HL-60 (cell line): Measurements from ENCODE around the gene COBLL1.

Experiments used
- DNase-seq, 2 experiments: peaks; one replicate each; pipeline ENCODE4 v3.0.0-alpha.2; 2010 to 2020; ENCODE audit warnings: low read depth in 1 of 2, low spot score in 1 of 2
- H3K27ac ChIP-seq: fragments of 250-450 bp; sonication (Bioruptor Pico); replicated peaks from 2 replicates; pipeline ENCODE4 v1.5.1; 2020; ENCODE audit warnings: mild to moderate bottlenecking, moderate library complexity
- H3K27me3 ChIP-seq: fragments of 250-450 bp; sonication (Bioruptor Pico); 2 replicates; pipeline ENCODE4 v1.5.1; 2021; ENCODE audit warnings: mild to moderate bottlenecking, moderate library complexity; ENCODE audit not compliant: insufficient read depth, poor library complexity, severe bottlenecking
- H3K4me3 ChIP-seq: replicated peaks from 2 replicates; pipeline ENCODE4 v1.5.1; 2011; ENCODE audit warnings: mild to moderate bottlenecking, control low read depth, low read length; ENCODE audit not compliant: insufficient read depth
- CTCF ChIP-seq: IDR thresholded peaks from one replicate; pipeline ENCODE4 v1.5.1; 2011; ENCODE audit warnings: low read length, control low read depth, inconsistent platforms; ENCODE audit not compliant: insufficient read depth
- GABPA ChIP-seq: IDR thresholded peaks from 2 replicates; pipeline ENCODE4 v1.6.1; 2012; ENCODE audit warnings: low read depth
- POLR2AphosphoS5 ChIP-seq: IDR thresholded peaks from 2 replicates; pipeline ENCODE4 v1.6.1; 2012; ENCODE audit warnings: low read depth
- REST ChIP-seq: IDR thresholded peaks from 2 replicates; pipeline ENCODE4 v1.6.1; 2012; ENCODE audit warnings: low read depth; ENCODE audit not compliant: insufficient replicate concordance
- SPI1 ChIP-seq: IDR thresholded peaks from 2 replicates; pipeline ENCODE4 v1.6.1; 2012; ENCODE audit warnings: low read depth, mild to moderate bottlenecking, borderline replicate concordance

Gene COBLL1

GRCh38 chr2:164719996-164720941 lies 121.4 kb downstream of the COBLL1 start:
- Histone ChIP-seq H3K27me3 (no peaks in the 10 kb centered on the region), H3K4me3 (no peak overlapping the region), H3K27ac (no peak overlapping the region)
- no peak for DNase-seq
- TF ChIP-seq REST (no peak), POLR2AphosphoS5 (no peak), SPI1 (no peak), GABPA (no peak), CTCF (no peak)

- Histone ChIP-seq H3K27ac (no peak overlapping the region), H3K4me3 (no peak overlapping the region), H3K27me3 (no peaks in the 10 kb centered on the region)
- DNase-seq = no peak
- TF ChIP-seq CTCF (peak; percentile 25), POLR2AphosphoS5 (no peak)
Observed at GRCh38 chr2:164717000-164717803, 124.4 kb downstream of the COBLL1 start.

GRCh38 chr2:164714471-164714870 lies 127.2 kb downstream of the COBLL1 start:
- Histone ChIP-seq H3K27me3 (no peaks in the 10 kb centered on the region), H3K4me3 (no peak overlapping the region), H3K27ac (no peak overlapping the region)
- DNase-seq = no peak
- TF ChIP-seq GABPA = no peak
- no peak for TF ChIP-seq SPI1
- TF ChIP-seq CTCF = no peak
- TF ChIP-seq REST = no peak
- TF ChIP-seq POLR2AphosphoS5 = no peak
